GM10248 (cell line): ENCODE data around the gene SLC35F3.
"Not testable (repeated sequence)": the region's sequence is repeated elsewhere in the genome, so short reads cannot be mapped to it uniquely, and the experiment has no call there.

Experiments used
- CTCF ChIA-PET: fragments of 300-600 bp; sonication (Branson Sonifier 250); formaldehyde crosslinking; extraction: SDS; loops from one replicate; lab custom pipeline; 2021; ENCODE audit warnings: antibody characterized with exemption; lab: Yijun Ruan, JAX
- POLR2A ChIA-PET: fragments of 350-650 bp; sonication (Branson Sonifier 250); formaldehyde crosslinking; extraction: SDS; loops from one replicate; lab custom pipeline; 2020; ENCODE audit warnings: antibody characterized with exemption; lab: Yijun Ruan, JAX
- DNase-seq: peaks from one replicate; pipeline ENCODE4 v3.0.0; 2012; ENCODE audit errors: extremely low spot score
- TF ChIP-seq, protein P1 (sequence below): IDR thresholded peaks from 2 replicates; pipeline ENCODE4 v1.5.1; 2012; ENCODE audit warnings: mild to moderate bottlenecking, low read depth; ENCODE audit errors: extremely low read depth, missing control alignments, control extremely low read depth

Gene SLC35F3

DNA sequence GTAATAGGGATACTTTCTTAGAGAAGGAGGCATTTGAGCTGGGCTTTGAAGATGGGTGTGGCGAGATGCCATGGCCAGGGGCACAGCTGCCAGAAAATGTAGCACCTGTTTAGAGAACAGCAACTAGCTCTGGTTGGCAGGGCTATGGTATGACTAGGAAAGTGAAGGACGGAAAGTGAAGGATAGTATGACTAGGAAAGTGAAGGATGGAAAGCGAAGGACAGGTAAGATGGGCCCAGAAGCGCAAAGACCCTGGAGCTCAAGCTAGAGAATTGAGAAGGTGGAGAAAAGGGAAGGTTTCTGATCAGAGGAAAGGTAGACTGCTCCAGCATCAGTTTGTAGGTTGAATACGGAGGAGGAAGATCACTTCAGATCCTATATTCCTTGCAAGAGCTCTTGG, 205.4 kb downstream of the SLC35F3 start:
- CTCF ChIA-PET, result interaction anchor here (1.7 to 3.8 kb wide), 2 partner anchors 200 to 217 kb away, joined by 6 to 13 read pairs; no protein-coding TSS in a partner anchor
- no peak for DNase-seq
- TF ChIP-seq, protein P1, sequence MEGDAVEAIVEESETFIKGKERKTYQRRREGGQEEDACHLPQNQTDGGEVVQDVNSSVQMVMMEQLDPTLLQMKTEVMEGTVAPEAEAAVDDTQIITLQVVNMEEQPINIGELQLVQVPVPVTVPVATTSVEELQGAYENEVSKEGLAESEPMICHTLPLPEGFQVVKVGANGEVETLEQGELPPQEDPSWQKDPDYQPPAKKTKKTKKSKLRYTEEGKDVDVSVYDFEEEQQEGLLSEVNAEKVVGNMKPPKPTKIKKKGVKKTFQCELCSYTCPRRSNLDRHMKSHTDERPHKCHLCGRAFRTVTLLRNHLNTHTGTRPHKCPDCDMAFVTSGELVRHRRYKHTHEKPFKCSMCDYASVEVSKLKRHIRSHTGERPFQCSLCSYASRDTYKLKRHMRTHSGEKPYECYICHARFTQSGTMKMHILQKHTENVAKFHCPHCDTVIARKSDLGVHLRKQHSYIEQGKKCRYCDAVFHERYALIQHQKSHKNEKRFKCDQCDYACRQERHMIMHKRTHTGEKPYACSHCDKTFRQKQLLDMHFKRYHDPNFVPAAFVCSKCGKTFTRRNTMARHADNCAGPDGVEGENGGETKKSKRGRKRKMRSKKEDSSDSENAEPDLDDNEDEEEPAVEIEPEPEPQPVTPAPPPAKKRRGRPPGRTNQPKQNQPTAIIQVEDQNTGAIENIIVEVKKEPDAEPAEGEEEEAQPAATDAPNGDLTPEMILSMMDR, result no peak
- POLR2A ChIA-PET, result no interaction called here

DNA sequence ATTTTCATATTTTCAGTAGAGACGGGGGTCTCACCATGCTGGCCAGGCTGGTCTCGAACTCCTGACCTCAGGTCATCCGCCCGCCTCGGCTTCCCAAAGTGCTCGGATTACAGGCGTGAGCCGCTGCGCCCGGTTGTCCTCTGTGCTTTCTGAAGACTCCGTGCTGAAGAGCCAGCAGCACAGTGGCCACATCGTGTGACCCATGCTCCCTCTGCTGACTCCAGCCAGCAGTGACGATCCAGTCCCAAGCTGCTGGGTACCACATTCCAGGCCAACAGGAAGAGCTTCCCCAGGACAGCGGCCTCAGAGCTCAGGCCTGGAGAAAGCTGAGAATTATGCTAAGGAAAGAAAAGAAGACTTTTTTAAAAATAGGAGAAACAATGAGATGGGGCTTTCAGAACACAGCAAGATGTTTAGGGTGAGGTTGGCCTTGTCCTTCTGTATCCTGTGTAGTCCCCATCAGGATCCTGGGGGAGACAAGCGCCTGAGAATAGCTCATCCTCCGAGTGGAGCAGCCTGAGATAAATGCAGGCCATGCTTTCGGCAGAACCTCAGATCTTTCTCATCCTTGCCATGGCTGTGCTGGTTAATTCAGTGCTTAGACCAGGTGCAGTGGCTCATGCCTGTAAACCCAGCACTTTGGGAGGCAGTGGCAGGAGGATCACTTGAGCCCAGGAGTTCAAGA, 207.1 kb downstream of the SLC35F3 start:
- DNase-seq, result no peak
- POLR2A ChIA-PET, result no interaction called here
- CTCF ChIA-PET, result interaction anchor here (1.2 to 3.8 kb wide), 2 partner anchors 198 to 670 kb away, joined by 4 to 13 read pairs; no protein-coding TSS in a partner anchor
- TF ChIP-seq, protein P1, result peak; percentile 26

DNA sequence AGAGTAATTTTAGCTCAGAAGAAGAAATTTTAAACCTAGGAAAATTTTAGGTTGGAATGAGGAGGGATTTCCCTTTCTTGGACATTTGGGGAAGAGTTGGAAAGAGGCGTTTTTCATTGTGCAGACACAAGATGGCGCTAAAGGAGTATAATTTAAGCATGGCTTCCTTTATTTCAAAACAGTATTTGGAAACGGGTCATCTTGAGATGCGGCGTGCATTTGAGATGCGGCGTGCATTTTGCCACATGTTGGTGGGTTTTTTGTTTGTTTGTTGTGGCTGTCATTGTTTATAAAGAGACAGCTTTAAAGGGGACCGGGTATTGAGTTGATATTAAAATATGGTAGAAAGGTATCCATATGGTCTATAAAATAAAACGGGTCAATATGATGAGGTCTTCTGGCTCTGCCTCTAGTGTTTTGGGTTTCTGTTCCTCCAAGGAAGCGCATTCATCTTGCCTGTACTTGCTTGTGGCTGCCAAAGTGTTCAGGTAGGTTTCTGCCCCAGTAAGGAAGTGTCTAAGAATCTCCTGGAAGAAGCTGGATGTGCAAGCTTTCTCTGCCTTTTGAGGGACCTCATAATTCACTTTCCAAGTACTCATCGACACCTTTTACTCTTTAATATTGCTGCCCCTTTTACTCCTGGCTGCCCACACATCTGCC, 210.3 kb downstream of the SLC35F3 start:
- TF ChIP-seq, protein P1, result peak; percentile 63
- DNase-seq, result peak; percentile 52
- CTCF ChIA-PET, result interaction anchor here (0.7 to 5.4 kb wide), 20 partner anchors 9 to 798 kb away, joined by 3 to 33 read pairs (median 4); no protein-coding TSS in a partner anchor
- POLR2A ChIA-PET, result no interaction called here

DNA sequence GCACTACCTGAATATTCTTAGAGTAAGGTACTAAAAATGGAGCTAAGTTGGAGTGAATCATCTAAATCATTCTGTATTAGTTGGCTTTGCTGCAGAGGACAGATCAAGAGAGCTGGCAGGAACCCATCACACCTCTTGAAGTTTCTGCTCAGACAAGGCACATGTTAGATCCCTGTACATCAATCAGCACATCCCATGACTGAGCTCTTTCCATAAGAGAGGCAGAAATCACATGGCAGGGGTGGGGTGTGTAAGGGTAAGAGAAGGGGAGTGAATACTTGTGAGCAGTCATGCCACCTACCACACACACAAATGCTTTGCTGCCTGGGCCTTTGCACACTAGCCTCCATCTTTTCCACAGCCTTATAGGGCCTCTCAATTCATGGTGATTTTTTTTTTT, 214.4 kb downstream of the SLC35F3 start:
- TF ChIP-seq, protein P1, result no peak
- ChIA-PET CTCF (interaction anchor here (0.7 to 2.1 kb wide), 4 partner anchors 14 to 757 kb away, joined by 3 to 9 read pairs (median 4); no protein-coding TSS in a partner anchor), POLR2A (no interaction called here)
- no peak for DNase-seq

DNA sequence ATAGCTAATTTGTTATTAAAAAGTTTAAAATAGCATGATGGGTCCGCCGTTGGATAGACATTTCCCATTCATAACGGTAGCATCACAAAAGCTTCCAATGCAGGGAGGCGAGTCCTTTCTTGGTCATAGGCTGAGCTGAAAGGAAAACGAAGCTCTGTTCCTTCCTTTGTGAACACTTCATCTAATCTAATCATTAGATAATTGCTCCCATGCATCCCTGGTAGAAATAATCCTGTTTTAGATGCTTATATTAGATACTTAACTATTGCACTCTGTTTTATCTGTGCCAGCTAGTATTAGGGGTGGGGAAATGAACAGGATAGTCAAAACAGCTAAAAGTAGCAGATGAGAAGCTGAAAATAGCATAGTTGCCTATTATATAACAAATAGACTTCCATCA, 215.0 kb downstream of the SLC35F3 start:
- TF ChIP-seq, protein P1, result no peak
- ChIA-PET CTCF (interaction anchor here (0.9 to 2.1 kb wide), 3 partner anchors 13 to 757 kb away, joined by 3 to 9 read pairs (median 4); no protein-coding TSS in a partner anchor), POLR2A (no interaction called here)
- DNase-seq, result no peak

DNA sequence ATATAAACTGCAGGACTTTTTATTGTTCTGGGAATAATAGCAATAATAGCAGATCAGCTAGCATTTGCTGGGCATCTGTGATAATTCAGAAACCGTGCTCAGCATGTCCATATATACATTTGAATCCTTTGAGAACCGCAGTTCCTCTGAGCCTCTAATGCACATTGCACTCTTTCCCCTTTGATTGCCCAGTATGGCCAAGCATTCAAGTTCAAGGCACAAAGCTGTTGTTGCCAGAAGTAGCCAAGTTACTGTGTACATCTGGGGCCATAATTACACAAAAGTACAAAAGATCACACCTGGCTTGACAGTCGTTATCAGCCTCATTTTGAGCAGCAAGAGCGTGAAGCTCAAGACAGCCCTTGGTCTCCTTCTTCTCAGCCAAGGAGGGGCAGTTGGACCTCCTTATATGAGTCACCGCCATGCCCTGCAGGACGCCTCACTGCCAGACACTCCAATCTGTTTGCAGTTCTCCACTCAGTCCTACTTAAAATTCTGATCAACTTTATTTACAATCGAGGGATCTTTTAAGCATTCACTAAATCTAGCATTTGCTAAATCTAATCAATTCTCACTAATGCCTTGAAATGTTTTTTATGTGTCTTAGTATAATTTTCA, 216.0 kb downstream of the SLC35F3 start:
- CTCF ChIA-PET, result no interaction called here
- no peak for DNase-seq
- TF ChIP-seq, protein P1, result no peak
- POLR2A ChIA-PET, result no interaction called here

DNA sequence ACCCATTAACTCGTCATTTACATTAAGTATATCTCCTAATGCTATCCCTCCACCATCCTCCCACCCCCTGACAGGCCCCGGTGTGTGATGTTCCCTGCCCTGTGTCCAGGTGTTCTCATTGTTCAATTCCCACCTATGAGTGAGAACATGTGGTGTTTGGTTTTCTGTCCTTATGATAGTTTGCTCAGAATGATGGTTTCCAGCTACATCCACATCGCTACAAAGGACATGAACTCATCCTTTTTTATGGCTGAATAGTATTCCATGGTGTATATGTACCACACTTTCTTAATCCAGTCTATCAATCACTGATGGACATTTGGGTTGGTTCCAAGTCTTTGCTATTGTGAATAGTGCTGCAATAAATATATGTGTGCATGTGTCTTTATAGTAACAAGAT, 217.2 kb downstream of the SLC35F3 start:
- POLR2A ChIA-PET, DNase-seq: not testable (repeated sequence)
- CTCF ChIA-PET, result interaction anchor here (1.5 kb wide), 1 partner anchor 41 kb away, joined by 3 read pairs; no protein-coding TSS in a partner anchor

DNA sequence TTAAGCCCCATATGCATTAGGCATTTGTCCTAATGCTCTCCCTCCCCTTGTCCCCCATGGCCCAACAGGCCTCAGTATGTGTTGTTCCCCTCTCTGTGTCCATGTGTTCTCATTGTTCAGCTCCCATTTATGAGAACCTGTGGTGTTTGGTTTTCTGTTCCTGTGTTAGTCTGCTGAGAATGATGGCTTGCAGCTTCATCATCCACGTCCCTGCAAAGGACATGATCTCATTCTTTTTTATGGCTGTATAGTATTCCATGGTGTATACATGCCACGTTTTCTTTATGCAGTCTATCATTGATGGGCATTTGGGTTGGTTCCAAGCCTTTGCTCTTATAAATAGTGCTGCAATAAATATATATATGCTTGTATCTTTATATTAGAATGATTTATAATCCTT, 218.1 kb downstream of the SLC35F3 start:
- POLR2A ChIA-PET, DNase-seq: not testable (repeated sequence)
- CTCF ChIA-PET, result interaction anchor here (1.5 to 2.9 kb wide), 2 partner anchors 8 to 40 kb away, joined by 3 to 24 read pairs; no protein-coding TSS in a partner anchor
